ENCODE measurements around the gene RDH13. TPM values are rescaled to one million over a fixed set of nuclear protein-coding genes. Genes with fewer than 3 reads are reported as not detected.
"Not testable (repeated sequence)": the region's sequence is repeated elsewhere in the genome, so short reads cannot be mapped to it uniquely, and the experiment has no call there.

RDH13 gene
- polyA plus RNA-seq, 1 of the 3 experiments (the other 2 are of a cell fraction): 9.6 TPM

DNA sequence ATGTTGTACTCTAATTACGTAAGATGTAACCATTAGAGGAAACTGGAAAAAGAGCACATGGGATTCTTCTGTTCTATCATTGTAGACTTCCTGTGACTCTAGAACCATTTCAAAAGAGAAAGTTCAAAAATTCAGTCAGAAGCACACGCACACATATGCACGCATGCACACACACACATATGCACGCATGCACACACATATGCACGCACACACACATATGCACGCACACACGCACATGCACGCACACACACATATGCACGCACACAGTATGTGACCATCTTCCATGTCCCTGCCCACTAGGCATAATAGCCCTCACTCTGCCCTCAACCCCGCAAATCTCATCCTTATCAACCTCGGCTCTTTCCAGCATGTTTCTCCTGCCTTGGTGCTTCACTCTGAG, 38.8 kb downstream of the RDH13 start:
- Histone ChIP-seq H3K9me3 (no peaks in the 10 kb centered on the region), H3K9ac (no peak overlapping the region), H3F3A (replicated peaks; ENCODE audit: insufficient read depth) (peaks cover 3% of the 10 kb centered on the region), H3K27me3 (ENCODE audit: insufficient read depth) (no peaks in the 10 kb centered on the region), H3K9me2 (no peaks in the 10 kb centered on the region), H2AFZ (ENCODE audit: low read depth) (no peak overlapping the region), H3K36me3 (replicated peaks in 1 of 2; ENCODE audit: control insufficient read depth in 1 of 2, insufficient read depth in 2 of 2, low read length in 1 of 2) (peaks cover 0 to 8% of the 10 kb centered on the region in 2 experiments), H4K20me1 (ENCODE audit: insufficient read depth) (no peaks in the 10 kb centered on the region), H3K4me3 (ENCODE audit: low read depth in 2 of 2, low read length in 1 of 2) (no peak overlapping the region), H3K79me2 (ENCODE audit: insufficient read depth) (0 out of 2 replicates have a peak, but pooled peaks cover 3% of the 10 kb centered on the region), H3K4me1 (ENCODE audit: control insufficient read depth in 1 of 2, insufficient read depth in 2 of 2, low read depth in 1 of 2, low read length in 1 of 2) (no peaks in the 10 kb centered on the region), H3K4me2 (no peak overlapping the region), H3K27ac (ENCODE audit: low read depth in 2 of 2, low read length in 1 of 2) (no peak overlapping the region)
- no peak for DNase-seq
- ChIA-PET CTCF (no interaction called here), POLR2A (no interaction called here)
- TF ChIP-seq, protein P1, sequence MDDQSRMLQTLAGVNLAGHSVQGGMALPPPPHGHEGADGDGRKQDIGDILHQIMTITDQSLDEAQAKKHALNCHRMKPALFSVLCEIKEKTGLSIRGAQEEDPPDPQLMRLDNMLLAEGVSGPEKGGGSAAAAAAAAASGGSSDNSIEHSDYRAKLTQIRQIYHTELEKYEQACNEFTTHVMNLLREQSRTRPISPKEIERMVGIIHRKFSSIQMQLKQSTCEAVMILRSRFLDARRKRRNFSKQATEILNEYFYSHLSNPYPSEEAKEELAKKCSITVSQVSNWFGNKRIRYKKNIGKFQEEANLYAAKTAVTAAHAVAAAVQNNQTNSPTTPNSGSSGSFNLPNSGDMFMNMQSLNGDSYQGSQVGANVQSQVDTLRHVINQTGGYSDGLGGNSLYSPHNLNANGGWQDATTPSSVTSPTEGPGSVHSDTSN (IDR thresholded peaks at IDR 0.05): no peak
- 72% methylated on average over 11 of the region's 11 CpGs for WGBS (ENCODE audit: low lambda C conversion rate)

DNA sequence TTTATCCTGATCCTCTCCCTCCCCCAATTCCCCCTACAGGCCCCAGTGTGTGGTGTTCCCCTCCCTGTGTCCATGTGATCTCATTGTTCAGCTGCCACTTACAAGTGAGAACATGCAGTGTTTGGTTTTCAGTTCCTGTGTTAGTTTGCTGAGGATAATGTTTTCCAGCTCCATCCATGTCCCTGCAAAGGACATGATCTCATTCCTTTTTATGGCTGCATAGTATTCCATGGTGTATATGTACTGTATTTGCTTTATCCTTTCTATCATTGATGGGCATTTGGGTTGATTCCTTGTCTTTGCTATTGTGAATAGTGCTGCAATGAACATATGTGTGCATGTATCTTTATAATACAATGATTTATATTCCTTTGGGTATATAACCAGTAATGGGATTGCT, 42.6 kb downstream of the RDH13 start:
- POLR2A ChIA-PET; DNase-seq; H3K9ac ChIP-seq; H3K9me2 ChIP-seq; H3K27me3 ChIP-seq (ENCODE audit: insufficient read depth); H3K4me1 ChIP-seq (ENCODE audit: control insufficient read depth in 1 of 2, insufficient read depth in 2 of 2, low read depth in 1 of 2, low read length in 1 of 2); H3K4me3 ChIP-seq (ENCODE audit: low read depth in 2 of 2, low read length in 1 of 2); H3K27ac ChIP-seq (ENCODE audit: low read depth in 2 of 2, low read length in 1 of 2); H4K20me1 ChIP-seq (ENCODE audit: insufficient read depth); H3K79me2 ChIP-seq (ENCODE audit: insufficient read depth); H3K9me3 ChIP-seq; H2AFZ ChIP-seq (ENCODE audit: low read depth); H3F3A ChIP-seq (replicated peaks; ENCODE audit: insufficient read depth); CTCF ChIA-PET; H3K36me3 ChIP-seq (replicated peaks in 1 of 2; ENCODE audit: control insufficient read depth in 1 of 2, insufficient read depth in 2 of 2, low read length in 1 of 2); H3K4me2 ChIP-seq: not testable (repeated sequence)

DNA sequence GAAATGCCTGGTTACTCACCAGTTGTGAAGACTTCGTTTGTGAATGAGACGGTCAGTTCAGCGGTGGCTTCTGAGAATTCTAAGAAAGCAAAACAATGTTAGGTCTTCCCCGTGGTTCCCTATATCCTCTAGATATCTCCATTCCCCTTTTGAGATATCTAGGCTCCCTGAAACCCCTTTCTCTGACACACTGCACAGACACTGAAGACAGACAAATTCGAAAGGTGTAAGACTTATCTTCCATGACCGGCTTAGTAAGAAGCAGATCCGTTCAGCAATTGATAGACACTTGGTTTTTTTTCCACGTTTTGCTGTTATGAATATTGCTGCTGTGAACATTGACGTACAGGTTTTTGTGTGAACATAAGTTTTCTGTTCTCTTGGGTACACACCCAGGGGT, 44.3 kb downstream of the RDH13 start:
- CTCF ChIA-PET: no interaction called here

More for the DNA sequence above, 44.3 kb downstream of the RDH13 start:
- no peaks in the 10 kb centered on the region for H4K20me1 ChIP-seq (ENCODE audit: insufficient read depth)
- TF ChIP-seq, protein P2, sequence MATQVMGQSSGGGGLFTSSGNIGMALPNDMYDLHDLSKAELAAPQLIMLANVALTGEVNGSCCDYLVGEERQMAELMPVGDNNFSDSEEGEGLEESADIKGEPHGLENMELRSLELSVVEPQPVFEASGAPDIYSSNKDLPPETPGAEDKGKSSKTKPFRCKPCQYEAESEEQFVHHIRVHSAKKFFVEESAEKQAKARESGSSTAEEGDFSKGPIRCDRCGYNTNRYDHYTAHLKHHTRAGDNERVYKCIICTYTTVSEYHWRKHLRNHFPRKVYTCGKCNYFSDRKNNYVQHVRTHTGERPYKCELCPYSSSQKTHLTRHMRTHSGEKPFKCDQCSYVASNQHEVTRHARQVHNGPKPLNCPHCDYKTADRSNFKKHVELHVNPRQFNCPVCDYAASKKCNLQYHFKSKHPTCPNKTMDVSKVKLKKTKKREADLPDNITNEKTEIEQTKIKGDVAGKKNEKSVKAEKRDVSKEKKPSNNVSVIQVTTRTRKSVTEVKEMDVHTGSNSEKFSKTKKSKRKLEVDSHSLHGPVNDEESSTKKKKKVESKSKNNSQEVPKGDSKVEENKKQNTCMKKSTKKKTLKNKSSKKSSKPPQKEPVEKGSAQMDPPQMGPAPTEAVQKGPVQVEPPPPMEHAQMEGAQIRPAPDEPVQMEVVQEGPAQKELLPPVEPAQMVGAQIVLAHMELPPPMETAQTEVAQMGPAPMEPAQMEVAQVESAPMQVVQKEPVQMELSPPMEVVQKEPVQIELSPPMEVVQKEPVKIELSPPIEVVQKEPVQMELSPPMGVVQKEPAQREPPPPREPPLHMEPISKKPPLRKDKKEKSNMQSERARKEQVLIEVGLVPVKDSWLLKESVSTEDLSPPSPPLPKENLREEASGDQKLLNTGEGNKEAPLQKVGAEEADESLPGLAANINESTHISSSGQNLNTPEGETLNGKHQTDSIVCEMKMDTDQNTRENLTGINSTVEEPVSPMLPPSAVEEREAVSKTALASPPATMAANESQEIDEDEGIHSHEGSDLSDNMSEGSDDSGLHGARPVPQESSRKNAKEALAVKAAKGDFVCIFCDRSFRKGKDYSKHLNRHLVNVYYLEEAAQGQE (IDR thresholded peaks at IDR 0.05; ENCODE audit: low read depth, low read length): no peak
- no peak for TF ChIP-seq SMC3 (IDR thresholded peaks at IDR 0.05; ENCODE audit: low read depth, low read length)
- TF ChIP-seq YY1 (IDR thresholded peaks at IDR 0.05; ENCODE audit: low read depth): no peak
- TF ChIP-seq, protein P3, sequence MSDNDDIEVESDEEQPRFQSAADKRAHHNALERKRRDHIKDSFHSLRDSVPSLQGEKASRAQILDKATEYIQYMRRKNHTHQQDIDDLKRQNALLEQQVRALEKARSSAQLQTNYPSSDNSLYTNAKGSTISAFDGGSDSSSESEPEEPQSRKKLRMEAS (IDR thresholded peaks at IDR 0.05; ENCODE audit: low read depth): no peak
- TF ChIP-seq TAF1 (IDR thresholded peaks at IDR 0.05; ENCODE audit: borderline replicate concordance, low read depth, low read length): no peak
- TF ChIP-seq ELF1 (IDR thresholded peaks at IDR 0.05): no peak
- peaks cover 0 to 8% of the 10 kb centered on the region in 2 experiments for H3K36me3 ChIP-seq (replicated peaks in 1 of 2; ENCODE audit: control insufficient read depth in 1 of 2, insufficient read depth in 2 of 2, low read length in 1 of 2)
- POLR2A ChIA-PET: no interaction called here
- H3K4me3 ChIP-seq (ENCODE audit: low read depth in 2 of 2, low read length in 1 of 2): no peak overlapping the region
- peaks cover 0 to 2% of the 10 kb centered on the region in 2 experiments; a peak in 1 of 4 replicates for H3K4me1 ChIP-seq (ENCODE audit: control insufficient read depth in 1 of 2, insufficient read depth in 2 of 2, low read depth in 1 of 2, low read length in 1 of 2)
- H3K27me3 ChIP-seq (ENCODE audit: insufficient read depth): no peaks in the 10 kb centered on the region
- H3K4me2 ChIP-seq: no peak overlapping the region
- 0 out of 2 replicates have a peak, but pooled peaks cover 3% of the 10 kb centered on the region for H3K79me2 ChIP-seq (ENCODE audit: insufficient read depth)
- no peaks in the 10 kb centered on the region for H3K9me2 ChIP-seq
- H3K27ac ChIP-seq (ENCODE audit: low read depth in 2 of 2, low read length in 1 of 2): no peak overlapping the region
- no peaks in the 10 kb centered on the region for H3F3A ChIP-seq (replicated peaks; ENCODE audit: insufficient read depth)
- 43% methylated on average over 9 of the region's 9 CpGs for WGBS (ENCODE audit: low lambda C conversion rate)
- no peak for DNase-seq
- H2AFZ ChIP-seq (ENCODE audit: low read depth): no peak overlapping the region
- no peak overlapping the region for H3K9ac ChIP-seq
- no peaks in the 10 kb centered on the region for H3K9me3 ChIP-seq
